Measurements from ENCODE around the gene ERMP1.

- TF ChIP-seq EZH2 (IDR thresholded peaks at IDR 0.05; ENCODE audit: low read length, unreplicated experiment), result no peak
- no peak for TF ChIP-seq CTCF (conservative IDR thresholded peaks at IDR 0.05; ENCODE audit: low read depth, low read length)
- TF ChIP-seq EZH2phosphoT487 (IDR thresholded peaks at IDR 0.05; ENCODE audit: borderline replicate concordance, low read length), result no peak
These were observed 1.3 kb upstream of the ERMP1 start for GRCh38 chr9:5834214-5834613.

All from PC-3 (cell line).